CD4-positive, alpha-beta memory T cell (primary cell): ENCODE measurements around the gene ODC1. TPM values are rescaled to one million over a fixed set of nuclear protein-coding genes. Genes with fewer than 3 reads are reported as not detected.
A peak's percentile ranks its signal among the peaks of the same experiment; 100 is the strongest.

Experiments used
- CTCF ChIA-PET: fragments of 350-600 bp; sonication (Branson Sonifier 250); formaldehyde crosslinking; loops from one replicate; lab custom pipeline; 2021; ENCODE audit warnings: inconsistent platforms; ENCODE audit not compliant: partially characterized antibody; lab: Charles Lee
- POLR2A ChIA-PET: fragments of 350-600 bp; sonication (Branson Sonifier 250); formaldehyde crosslinking; loops from one replicate; lab custom pipeline; 2021; ENCODE audit not compliant: partially characterized antibody; lab: Charles Lee
- DNase-seq, 5 donors: peaks; one replicate each; pipeline versions ENCODE4 v3.0.0 to v3.0.0-alpha.2; 2020 to 2022; ENCODE audit warnings: mixed read lengths in 1 of 5
- H3K27ac ChIP-seq: one replicate; pipeline ENCODE4 v1.7.0; 2013; ENCODE audit warnings: low read depth, low read length
- H3K27me3 ChIP-seq: 2 replicates; pipeline ENCODE4 v1.7.0; 2013; ENCODE audit warnings: mild to moderate bottlenecking, low read length, moderate library complexity; ENCODE audit not compliant: insufficient read depth
- H3K36me3 ChIP-seq: 2 replicates; pipeline ENCODE4 v1.7.0; 2013; ENCODE audit warnings: mild to moderate bottlenecking, low read length, moderate library complexity; ENCODE audit not compliant: insufficient read depth
- H3K4me1 ChIP-seq: 2 replicates; pipeline ENCODE4 v1.7.0; 2013; ENCODE audit warnings: mild to moderate bottlenecking, low read length, moderate library complexity; ENCODE audit not compliant: insufficient read depth
- H3K4me3 ChIP-seq, 2 donors: one replicate each; pipeline ENCODE4 v1.7.0; 2013; ENCODE audit warnings: low read length in 2 of 2, mild to moderate bottlenecking in 1 of 2
- H3K9me3 ChIP-seq, 2 donors: one replicate each; pipeline ENCODE4 v1.7.0; 2013; ENCODE audit warnings: low read length in 2 of 2, control low read depth in 1 of 2; ENCODE audit not compliant: control insufficient read depth in 1 of 2
- H3K27ac Mint-ChIP-seq, 7 donors: one replicate each; pipeline ENCODE4 v1.8.0; 2020 to 2021; ENCODE audit warnings: mixed read lengths in 7 of 7, mild to moderate bottlenecking in 6 of 7, inconsistent platforms in 3 of 7, moderate library complexity in 3 of 7
- H3K27me3 Mint-ChIP-seq, 2 donors: one replicate each; pipeline ENCODE4 v1.8.0; 2020 to 2021; ENCODE audit warnings: mixed read lengths in 2 of 2
- H3K36me3 Mint-ChIP-seq, 2 donors: one replicate each; pipeline ENCODE4 v1.8.0; 2020 to 2021; ENCODE audit warnings: mixed read lengths in 2 of 2, inconsistent platforms in 1 of 2, mild to moderate bottlenecking in 1 of 2
- H3K4me1 Mint-ChIP-seq, 4 donors: one replicate each; pipeline ENCODE4 v1.8.0; 2020 to 2021; ENCODE audit warnings: mixed read lengths in 4 of 4, mild to moderate bottlenecking in 1 of 4
- H3K4me3 Mint-ChIP-seq, 8 donors: one replicate each; pipeline ENCODE4 v1.8.0; 2020 to 2021; ENCODE audit warnings: mixed read lengths in 8 of 8, mild to moderate bottlenecking in 7 of 8, moderate library complexity in 6 of 8, inconsistent platforms in 3 of 8
- H3K9me3 Mint-ChIP-seq, 8 donors: one replicate each; pipeline ENCODE4 v1.8.0; 2020 to 2021; ENCODE audit warnings: mixed read lengths in 8 of 8, mild to moderate bottlenecking in 5 of 8, inconsistent platforms in 3 of 8, moderate library complexity in 1 of 8
- intact Hi-C: fragments of 100-400 bp; cut with micrococcal nuclease; formaldehyde crosslinking; loops from one replicate; pipeline ENCODE4 v1.15.1; 2023
- polyA plus RNA-seq, 2 donors: library from polyadenylated mRNA; unstranded; fragments of 300-500 nt; fragmentation: Illumina TruSeq; gene quantifications; one replicate each; pipeline ENCODE4 v1.2.3, GENCODE V29; 2021
- total RNA-seq, 2 experiments: library from RNA; stranded (reverse); gene quantifications; one replicate each; pipeline ENCODE4 v1.2.3, GENCODE V29; 2021

ODC1 gene
- total and polyA plus RNA-seq, 4 experiments from 2014 or later, result 32.5 to 63.5 (median 44.8) TPM

DNA sequence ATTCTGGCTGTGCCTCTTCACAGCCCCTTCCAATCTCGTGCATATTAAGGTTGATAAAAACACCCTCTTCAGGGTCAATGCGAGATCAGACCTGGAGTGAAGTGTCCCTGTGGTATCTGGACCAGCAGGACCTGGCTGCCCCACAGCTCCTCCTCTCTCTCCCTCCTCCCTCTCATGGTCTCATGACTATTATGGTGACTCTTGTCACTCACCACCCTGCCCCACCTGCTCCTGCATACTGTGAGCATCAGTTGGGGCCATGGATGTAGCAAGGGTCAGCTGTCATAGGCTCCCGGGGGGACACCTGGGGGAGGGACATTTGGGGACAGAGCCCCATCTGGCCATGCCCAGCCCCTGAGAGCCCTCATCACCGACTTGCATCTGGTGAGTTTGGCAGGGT lies 50.2 kb downstream of the ODC1 start:
- peak overlapping the region; percentile 21 to 78 (median 64) for H3K27ac Mint-ChIP-seq
- no peaks in the 10 kb centered on the region for H3K27me3 ChIP-seq
- H3K9me3 ChIP-seq, result no peaks in the 10 kb centered on the region
- H3K27ac ChIP-seq, result no peak overlapping the region
- H3K9me3 Mint-ChIP-seq, result peaks cover 0 to 4% (median 0%) of the 10 kb centered on the region in 8 donors
- H3K4me3 Mint-ChIP-seq, result no peak overlapping the region
- ChIA-PET POLR2A (interaction anchor here (2.2 kb wide), 1 partner anchor 96 kb away, joined by 5 read pairs; no protein-coding TSS in a partner anchor), CTCF (interaction anchor here (5.2 kb wide), 1 partner anchor 11 kb away, joined by 28 read pairs; no protein-coding TSS in a partner anchor)
- DNase-seq, result no peak
- H3K4me1 ChIP-seq, result peaks cover 28% of the 10 kb centered on the region
- peaks cover 23 to 56% (median 35%) of the 10 kb centered on the region in 4 donors for H3K4me1 Mint-ChIP-seq
- H3K4me3 ChIP-seq, result no peak overlapping the region
- intact Hi-C loops, result no loop called here
- H3K36me3 Mint-ChIP-seq, result peaks cover 19 to 29% of the 10 kb centered on the region in 2 donors
- H3K27me3 Mint-ChIP-seq, result no peaks in the 10 kb centered on the region
- peaks cover 11% of the 10 kb centered on the region for H3K36me3 ChIP-seq

DNA sequence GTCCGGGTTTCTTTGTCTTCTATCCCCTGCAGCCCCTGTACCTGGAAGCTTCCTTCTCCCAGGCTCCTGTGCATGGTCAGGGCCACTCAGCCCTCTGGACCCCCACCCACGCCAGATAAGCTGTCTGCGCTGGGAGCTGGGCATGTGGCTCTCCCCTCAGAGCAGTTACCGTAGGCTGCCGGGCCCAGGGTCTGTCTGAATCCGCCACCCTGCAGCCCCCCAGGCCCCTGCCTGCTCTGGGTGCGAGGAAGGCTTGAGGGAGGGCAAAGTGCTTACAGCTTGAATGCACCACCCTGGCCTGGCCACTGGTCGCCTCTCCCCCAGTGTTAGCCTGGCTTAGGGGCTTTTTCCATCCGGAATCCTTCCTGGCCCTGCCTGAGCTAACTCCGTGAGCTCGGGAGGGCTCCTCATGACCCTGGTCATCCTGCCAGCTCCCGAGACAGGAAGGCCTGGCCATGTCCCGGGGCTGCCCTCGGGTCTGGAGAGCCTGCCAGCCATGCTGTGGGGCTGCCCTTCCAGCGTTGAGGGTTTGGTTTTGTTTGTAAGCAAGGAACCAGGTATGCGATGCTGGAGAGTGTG lies 50.7 kb downstream of the ODC1 start:
- intact Hi-C loops, result no loop called here
- peaks cover 0 to 4% (median 0%) of the 10 kb centered on the region in 8 donors for H3K9me3 Mint-ChIP-seq
- no peaks in the 10 kb centered on the region for H3K27me3 ChIP-seq
- H3K4me1 Mint-ChIP-seq, result peaks cover 26 to 56% (median 37%) of the 10 kb centered on the region in 4 donors
- peaks cover 17 to 28% of the 10 kb centered on the region in 2 donors for H3K36me3 Mint-ChIP-seq
- peaks cover 33% of the 10 kb centered on the region for H3K4me1 ChIP-seq
- H3K4me3 ChIP-seq, result no peak overlapping the region
- CTCF ChIA-PET, result interaction anchor here (1.0 to 5.2 kb wide), 2 partner anchors 11 to 255 kb away, joined by 3 to 28 read pairs; no protein-coding TSS in a partner anchor
- POLR2A ChIA-PET, result interaction anchor here (2.2 kb wide), 1 partner anchor 96 kb away, joined by 5 read pairs; no protein-coding TSS in a partner anchor
- DNase-seq, result no peak
- no peak overlapping the region for H3K27ac ChIP-seq
- H3K4me3 Mint-ChIP-seq, result no peak overlapping the region
- no peaks in the 10 kb centered on the region for H3K27me3 Mint-ChIP-seq
- no peaks in the 10 kb centered on the region for H3K9me3 ChIP-seq
- H3K27ac Mint-ChIP-seq, result peak overlapping the region in 4 of 7 donors; percentile 35 to 78 (median 50)
- H3K36me3 ChIP-seq, result peaks cover 11% of the 10 kb centered on the region

DNA sequence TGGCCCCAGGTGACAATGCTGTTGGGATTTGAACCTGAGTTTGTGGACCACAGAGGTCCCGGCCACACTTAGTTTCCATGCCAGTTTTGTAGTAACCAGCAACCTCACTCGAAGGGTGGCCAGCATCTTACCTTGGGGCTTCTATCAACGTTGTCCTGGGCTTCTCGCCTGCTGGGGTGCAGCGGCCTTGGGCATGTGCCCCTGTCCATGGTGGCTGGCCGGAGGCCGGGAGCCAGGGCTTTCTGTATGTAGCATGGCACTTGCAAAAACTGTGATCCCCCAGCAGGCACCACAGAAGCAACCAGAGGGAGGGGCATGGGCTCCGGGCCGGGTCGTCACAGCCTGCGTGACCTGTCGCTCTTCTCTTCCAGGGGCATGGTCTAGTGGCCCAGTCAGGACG lies 51.7 kb downstream of the ODC1 start:
- intact Hi-C loops, result no loop called here
- DNase-seq, result no peak
- no peak overlapping the region for H3K27ac Mint-ChIP-seq
- H3K27me3 ChIP-seq, result no peaks in the 10 kb centered on the region
- H3K36me3 ChIP-seq, result peaks cover 11% of the 10 kb centered on the region
- H3K4me3 Mint-ChIP-seq, result no peak overlapping the region
- H3K9me3 Mint-ChIP-seq, result peaks cover 0 to 4% (median 0%) of the 10 kb centered on the region in 8 donors
- no peaks in the 10 kb centered on the region for H3K9me3 ChIP-seq
- no peak overlapping the region for H3K4me3 ChIP-seq
- no peaks in the 10 kb centered on the region for H3K27me3 Mint-ChIP-seq
- H3K4me1 Mint-ChIP-seq, result peaks cover 21 to 56% (median 40%) of the 10 kb centered on the region in 4 donors
- H3K36me3 Mint-ChIP-seq, result peaks cover 16 to 24% of the 10 kb centered on the region in 2 donors
- peaks cover 30% of the 10 kb centered on the region for H3K4me1 ChIP-seq
- ChIA-PET CTCF (interaction anchor here (1.0 to 5.2 kb wide), 2 partner anchors 12 to 254 kb away, joined by 3 to 28 read pairs; no protein-coding TSS in a partner anchor), POLR2A (interaction anchor here (2.2 kb wide), 1 partner anchor 95 kb away, joined by 5 read pairs; no protein-coding TSS in a partner anchor)
- H3K27ac ChIP-seq, result no peak overlapping the region

DNA sequence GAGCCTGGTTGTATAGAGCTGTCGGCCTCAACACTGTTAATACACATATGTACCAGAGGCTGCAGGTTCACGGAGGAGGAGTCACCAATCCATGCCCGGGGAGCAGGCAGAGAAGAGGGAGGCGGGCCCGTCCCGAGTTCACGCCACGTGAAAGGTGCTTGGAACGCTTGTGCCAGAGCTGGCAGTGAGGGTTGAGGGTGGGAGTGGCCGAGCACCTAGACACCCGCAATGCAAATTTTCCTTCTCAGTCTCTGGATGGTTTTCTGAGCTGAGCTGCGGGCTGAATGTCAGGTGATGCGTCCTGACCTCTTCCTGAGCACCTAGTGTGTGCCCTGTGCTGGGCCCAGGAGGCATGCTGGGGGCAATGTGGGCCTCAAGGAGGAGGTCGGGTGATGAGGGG lies 52.2 kb downstream of the ODC1 start:
- POLR2A ChIA-PET, result interaction anchor here (2.2 kb wide), 1 partner anchor 94 kb away, joined by 5 read pairs; no protein-coding TSS in a partner anchor
- Histone ChIP-seq H3K36me3 (peaks cover 11% of the 10 kb centered on the region), H3K27ac (no peak overlapping the region), H3K4me1 (peaks cover 27% of the 10 kb centered on the region), H3K27me3 (no peaks in the 10 kb centered on the region), H3K4me3 (no peak overlapping the region), H3K9me3 (no peaks in the 10 kb centered on the region)
- Mint-ChIP-seq H3K9me3 (peaks cover 0 to 4% (median 0%) of the 10 kb centered on the region in 8 donors), H3K27ac (peak overlapping the region; percentile 12 to 93 (median 66)), H3K4me1 (peaks cover 17 to 56% (median 40%) of the 10 kb centered on the region in 4 donors), H3K36me3 (peaks cover 12 to 20% of the 10 kb centered on the region in 2 donors), H3K27me3 (no peaks in the 10 kb centered on the region), H3K4me3 (no peak overlapping the region)
- CTCF ChIA-PET, result interaction anchor here (5.2 kb wide), 1 partner anchor 12 kb away, joined by 28 read pairs; no protein-coding TSS in a partner anchor
- DNase-seq, result no peak
- intact Hi-C loops, result no loop called here

DNA sequence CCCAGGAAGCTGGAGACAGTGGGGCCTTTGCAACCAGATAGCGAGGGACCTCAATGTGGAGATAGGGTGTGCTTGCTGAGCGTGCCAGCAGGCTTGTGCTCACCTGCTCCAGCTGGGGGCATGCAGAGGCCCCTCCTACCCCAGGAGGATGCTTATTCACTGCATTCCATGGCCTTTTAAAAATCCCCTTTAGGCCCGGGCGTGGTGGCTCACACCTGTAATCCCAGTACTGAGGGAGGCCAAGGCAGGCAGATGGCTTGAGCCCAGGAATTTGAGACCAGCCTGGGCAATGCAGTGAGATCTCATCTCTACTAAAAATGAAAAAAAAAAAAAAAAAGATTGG lies 54.5 kb downstream of the ODC1 start:
- CTCF ChIA-PET, result interaction anchor here (1.2 to 5.2 kb wide), 2 partner anchors 15 to 41 kb away, joined by 3 to 28 read pairs; no protein-coding TSS in a partner anchor
- peaks cover 42% of the 10 kb centered on the region for H3K4me1 ChIP-seq
- Mint-ChIP-seq H3K36me3 (peaks cover 6 to 8% of the 10 kb centered on the region in 2 donors), H3K4me3 (no peak overlapping the region), H3K9me3 (no peaks in the 10 kb centered on the region), H3K27ac (peak overlapping the region in 4 of 7 donors; percentile 24 to 68 (median 50)), H3K4me1 (peaks cover 26 to 64% (median 45%) of the 10 kb centered on the region in 4 donors), H3K27me3 (no peaks in the 10 kb centered on the region)
- POLR2A ChIA-PET, result interaction anchor here (0.6 to 2.0 kb wide), 2 partner anchors 11 to 243 kb away, joined by 4 to 9 read pairs; no protein-coding TSS in a partner anchor
- intact Hi-C loops, result no loop called here
- H3K27ac ChIP-seq, result no peak overlapping the region
- no peaks in the 10 kb centered on the region for H3K9me3 ChIP-seq
- peaks cover 5% of the 10 kb centered on the region for H3K36me3 ChIP-seq
- DNase-seq, result no peak
- no peaks in the 10 kb centered on the region for H3K27me3 ChIP-seq
- H3K4me3 ChIP-seq, result no peak overlapping the region

DNA sequence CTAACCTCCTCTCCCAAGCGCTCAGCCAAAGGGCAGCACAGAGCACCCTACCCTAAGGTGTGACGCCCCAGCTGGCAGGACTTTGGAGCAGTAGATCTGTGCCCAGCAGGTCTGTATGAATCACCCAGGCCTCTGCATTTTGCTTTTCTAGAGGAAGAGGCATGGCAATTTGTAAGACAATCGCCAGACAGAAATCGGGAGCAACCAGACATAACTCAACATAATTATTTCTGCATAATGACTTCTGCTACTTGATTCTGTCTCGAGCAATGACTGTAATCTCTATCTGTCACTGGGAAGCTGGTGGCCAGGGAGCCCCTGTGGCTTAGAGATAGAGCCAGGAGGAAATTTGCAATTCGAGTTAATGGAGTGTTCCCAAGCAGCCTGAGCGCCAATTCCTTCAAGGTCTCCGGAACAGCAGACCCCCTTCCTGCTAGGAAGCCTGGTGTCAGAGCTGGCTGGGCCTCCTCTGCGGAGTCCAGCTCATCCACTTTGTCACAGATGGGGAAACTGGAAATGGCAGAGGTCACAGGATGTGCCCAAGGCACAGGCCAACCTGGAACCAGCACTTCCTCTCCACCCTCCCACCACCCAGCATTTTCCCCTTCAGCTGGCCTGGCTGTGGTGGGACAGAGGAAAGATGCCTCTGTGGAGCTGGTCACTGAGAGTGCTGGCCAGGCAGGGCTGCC lies 55.0 kb downstream of the ODC1 start:
- intact Hi-C loops, result loop anchor here (1.0 kb wide), 1 partner anchor 11 kb away; no protein-coding TSS in a partner anchor
- Histone ChIP-seq H3K4me3 (no peak overlapping the region), H3K9me3 (no peaks in the 10 kb centered on the region), H3K27me3 (no peaks in the 10 kb centered on the region), H3K36me3 (peaks cover 3% of the 10 kb centered on the region), H3K4me1 (peaks cover 47% of the 10 kb centered on the region), H3K27ac (no peak overlapping the region)
- Mint-ChIP-seq H3K4me3 (no peak overlapping the region), H3K27ac (peak overlapping the region in 5 of 7 donors; percentile 21 to 60 (median 41)), H3K36me3 (peaks cover 4 to 8% of the 10 kb centered on the region in 2 donors), H3K27me3 (no peaks in the 10 kb centered on the region), H3K4me1 (peaks cover 28 to 69% (median 48%) of the 10 kb centered on the region in 4 donors), H3K9me3 (no peaks in the 10 kb centered on the region)
- ChIA-PET CTCF (interaction anchor here (1.2 kb wide), 1 partner anchor 42 kb away, joined by 3 read pairs; no protein-coding TSS in a partner anchor), POLR2A (interaction anchor here (0.6 to 2.0 kb wide), 2 partner anchors 11 to 243 kb away, joined by 4 to 9 read pairs; no protein-coding TSS in a partner anchor)
- DNase-seq, result no peak
